Right atrium auricular region (tissue), 2 donors: ENCODE measurements around the gene CD2BP2. TPM values are rescaled to one million over a fixed set of nuclear protein-coding genes. Genes with fewer than 3 reads are reported as not detected.

Experiments
- DNase-seq: peaks from one replicate; pipeline ENCODE4 v3.0.0-alpha.2; 2019; ENCODE audit warnings: low spot score
- H3K27ac ChIP-seq, 2 donors: fragments of 200-600 bp; sonication (generic); 1 replicate in 1 of 2; 2 replicates in 1 of 2; pipeline ENCODE4 v1.5.1; 2016 to 2019
- H3K27me3 ChIP-seq, 2 donors: fragments of 200-600 bp; sonication (generic); one replicate each; pipeline versions ENCODE4 v1.5.1 to v1.6.0; 2017 to 2019
- H3K36me3 ChIP-seq: fragments of 200-600 bp; sonication (generic); one replicate; pipeline ENCODE4 v1.5.1; 2016
- H3K4me1 ChIP-seq, 2 donors: fragments of 200-600 bp; sonication (generic); one replicate each; pipeline versions ENCODE4 v1.5.1 to v1.6.0; 2017 to 2019
- H3K4me3 ChIP-seq, 2 donors: fragments of 200-600 bp; sonication (generic); 1 replicate in 1 of 2; 2 replicates in 1 of 2; pipeline ENCODE4 v1.5.1; 2017 to 2019; ENCODE audit warnings: mild to moderate bottlenecking in 1 of 2, moderate library complexity in 1 of 2
- H3K9me3 ChIP-seq, 2 donors: fragments of 200-600 bp; sonication (generic); one replicate each; pipeline ENCODE4 v1.5.1; 2019
- total RNA-seq, 2 donors: library from RNA; depleted of rRNA; stranded (reverse); fragments of >200 nt; gene quantifications; one replicate each; pipeline ENCODE4 v1.1.0, GENCODE V29; 2016
- TF ChIP-seq, protein P1 (sequence below), 2 donors: fragments of 200-600 bp; sonication (generic); IDR thresholded peaks; one replicate each; pipeline ENCODE4 v1.5.1; 2019; ENCODE audit warnings: antibody characterized with exemption in 2 of 2

The CD2BP2 gene
- total RNA-seq, 2 donors from 2014 or later: 22.0 to 39.3 TPM

DNA sequence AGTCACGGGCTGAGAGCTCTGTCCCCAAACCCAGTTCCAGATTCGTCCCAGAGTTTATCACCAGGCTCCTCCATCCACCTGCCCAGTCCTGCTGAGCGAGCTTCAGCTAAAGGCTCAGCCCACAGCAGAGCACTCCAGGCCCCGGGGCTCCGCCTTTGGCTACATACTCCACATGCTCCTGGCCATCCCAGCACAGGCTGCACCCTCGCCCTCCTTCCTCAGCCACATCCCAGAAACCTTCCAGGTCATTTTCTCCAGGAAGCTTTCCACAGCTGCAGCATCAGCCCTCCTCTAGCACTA is 4.7 kb upstream of the CD2BP2 start:
- Histone ChIP-seq H3K9me3 (no peaks in the 10 kb centered on the region), H3K27ac (no peak overlapping the region), H3K4me3 (no peak overlapping the region), H3K36me3 (peaks cover 45% of the 10 kb centered on the region), H3K4me1 (peaks cover 0 to 16% of the 10 kb centered on the region in 2 donors), H3K27me3 (no peaks in the 10 kb centered on the region)
- no peak for DNase-seq
- TF ChIP-seq, protein P1, sequence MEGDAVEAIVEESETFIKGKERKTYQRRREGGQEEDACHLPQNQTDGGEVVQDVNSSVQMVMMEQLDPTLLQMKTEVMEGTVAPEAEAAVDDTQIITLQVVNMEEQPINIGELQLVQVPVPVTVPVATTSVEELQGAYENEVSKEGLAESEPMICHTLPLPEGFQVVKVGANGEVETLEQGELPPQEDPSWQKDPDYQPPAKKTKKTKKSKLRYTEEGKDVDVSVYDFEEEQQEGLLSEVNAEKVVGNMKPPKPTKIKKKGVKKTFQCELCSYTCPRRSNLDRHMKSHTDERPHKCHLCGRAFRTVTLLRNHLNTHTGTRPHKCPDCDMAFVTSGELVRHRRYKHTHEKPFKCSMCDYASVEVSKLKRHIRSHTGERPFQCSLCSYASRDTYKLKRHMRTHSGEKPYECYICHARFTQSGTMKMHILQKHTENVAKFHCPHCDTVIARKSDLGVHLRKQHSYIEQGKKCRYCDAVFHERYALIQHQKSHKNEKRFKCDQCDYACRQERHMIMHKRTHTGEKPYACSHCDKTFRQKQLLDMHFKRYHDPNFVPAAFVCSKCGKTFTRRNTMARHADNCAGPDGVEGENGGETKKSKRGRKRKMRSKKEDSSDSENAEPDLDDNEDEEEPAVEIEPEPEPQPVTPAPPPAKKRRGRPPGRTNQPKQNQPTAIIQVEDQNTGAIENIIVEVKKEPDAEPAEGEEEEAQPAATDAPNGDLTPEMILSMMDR (IDR thresholded peaks at IDR 0.05): no peak

DNA sequence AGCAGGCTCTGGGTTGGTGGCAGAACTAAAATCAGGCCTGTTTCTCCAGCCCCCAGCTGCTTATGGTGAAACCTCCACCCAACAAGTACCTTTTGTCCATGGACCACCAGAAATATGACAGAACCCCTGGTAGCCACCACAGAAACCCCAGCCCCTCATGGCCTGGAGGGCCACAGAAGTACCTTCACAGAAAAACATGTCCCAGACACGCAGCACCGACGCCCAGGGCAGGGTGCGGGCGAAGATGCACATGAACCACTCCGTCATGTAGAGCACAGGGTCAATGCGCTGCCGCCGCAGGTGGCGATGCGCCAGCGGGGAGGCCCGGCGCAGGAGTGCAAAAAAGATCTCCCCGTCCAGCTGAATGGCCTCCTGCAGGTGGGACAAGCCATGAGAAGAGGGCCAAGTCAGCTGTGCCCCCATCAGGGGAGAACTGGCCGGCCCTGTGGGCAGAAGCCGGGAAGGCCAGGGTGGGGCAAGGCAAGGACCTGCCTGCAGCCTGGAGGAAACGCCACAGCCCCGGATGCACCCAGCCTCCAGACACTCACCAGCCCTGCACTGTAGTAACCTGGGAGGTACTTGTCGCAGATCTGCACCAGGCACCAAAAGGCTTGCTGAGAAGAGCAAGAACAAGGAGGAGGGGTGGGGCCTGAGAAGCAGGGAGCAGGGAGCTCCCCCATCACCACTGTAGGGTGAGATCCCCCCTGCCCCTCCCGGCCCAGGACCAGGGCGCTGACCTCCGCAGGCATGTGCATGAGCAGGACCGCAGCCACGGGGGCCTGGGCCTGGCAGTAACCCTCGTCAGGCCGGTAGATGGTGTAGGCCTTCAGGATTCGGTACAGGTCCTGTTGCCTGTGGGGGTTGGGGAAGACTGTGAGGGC is 4.1 kb upstream of the CD2BP2 start:
- Histone ChIP-seq H3K36me3 (peaks cover 39% of the 10 kb centered on the region), H3K27me3 (no peaks in the 10 kb centered on the region), H3K27ac (no peak overlapping the region), H3K4me3 (no peak overlapping the region), H3K9me3 (no peaks in the 10 kb centered on the region), H3K4me1 (peaks cover 0 to 22% of the 10 kb centered on the region in 2 donors)
- TF ChIP-seq, protein P1 (IDR thresholded peaks at IDR 0.05): no peak
- DNase-seq: no peak

DNA sequence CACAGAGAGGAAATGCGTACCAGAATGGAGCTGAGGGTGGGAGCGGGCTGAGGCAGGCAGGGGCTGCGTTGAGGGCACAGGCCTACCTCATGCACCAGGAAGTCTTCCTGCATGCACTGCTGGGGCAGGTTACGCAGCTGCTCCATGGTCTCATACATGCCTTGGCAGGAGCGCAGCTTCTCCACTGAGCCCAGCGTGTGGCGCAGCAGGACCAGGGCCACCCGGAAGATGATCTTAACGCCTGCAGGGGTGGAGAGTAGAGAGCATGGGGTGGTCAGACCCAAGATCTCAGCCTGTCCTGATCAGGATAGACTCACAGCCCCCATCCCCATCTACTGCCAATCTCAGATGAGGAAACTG is 3.4 kb upstream of the CD2BP2 start:
- H3K4me1 ChIP-seq: peaks cover 0 to 28% of the 10 kb centered on the region in 2 donors
- DNase-seq: no peak
- H3K27me3 ChIP-seq: no peaks in the 10 kb centered on the region
- H3K4me3 ChIP-seq: no peak overlapping the region
- peaks cover 38% of the 10 kb centered on the region for H3K36me3 ChIP-seq
- TF ChIP-seq, protein P1 (IDR thresholded peaks at IDR 0.05): no peak
- H3K27ac ChIP-seq: no peak overlapping the region
- H3K9me3 ChIP-seq: no peaks in the 10 kb centered on the region

DNA sequence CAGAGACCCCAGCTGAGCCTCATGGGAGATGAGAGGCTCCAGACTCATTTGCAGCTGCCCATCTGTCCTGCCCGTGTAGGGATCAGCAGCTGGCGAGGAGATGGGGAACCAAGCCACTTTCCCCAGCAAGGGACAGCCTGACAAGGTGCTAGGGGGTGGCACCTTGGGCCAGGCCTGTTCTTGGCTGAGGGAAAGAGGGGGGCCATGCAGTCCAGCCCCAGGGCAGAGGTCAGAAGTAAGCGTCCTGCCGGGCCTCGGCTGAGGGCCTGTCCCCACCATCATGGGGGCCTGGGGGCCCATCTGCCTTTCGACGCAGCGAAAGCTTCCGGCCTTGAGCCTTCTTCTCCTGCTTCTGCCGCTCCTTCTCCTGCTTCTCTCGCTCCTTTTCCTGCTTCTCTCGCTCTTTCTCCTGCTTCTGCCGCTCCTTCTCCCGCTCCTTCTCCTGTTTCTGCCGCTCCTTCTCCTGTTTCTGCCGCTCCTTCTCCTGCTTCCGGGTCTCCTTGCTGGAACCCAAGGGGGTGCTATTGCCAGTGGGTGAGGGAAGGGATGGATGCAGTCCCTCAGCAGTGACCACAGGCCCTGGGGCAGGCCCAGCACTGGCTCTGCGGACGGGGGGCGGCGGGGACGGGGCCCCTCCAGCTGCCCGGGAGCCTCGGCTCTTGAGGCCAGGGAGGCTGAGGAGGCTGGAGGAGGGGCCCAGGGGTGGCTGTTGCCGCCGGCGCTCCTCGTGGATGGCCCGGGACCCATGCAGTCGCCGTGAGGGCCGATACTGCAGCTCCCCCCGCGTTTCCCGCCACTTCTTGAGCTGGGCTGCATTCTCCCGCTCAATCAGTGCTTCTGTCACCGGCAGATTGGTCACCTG is 2.8 kb upstream of the CD2BP2 start:
- no peak overlapping the region for H3K27ac ChIP-seq

GRCh38 chr16:30357085-30357714 is 2.1 kb upstream of the CD2BP2 start:
- Histone ChIP-seq H3K9me3 (no peaks in the 10 kb centered on the region), H3K4me3 (no peak overlapping the region), H3K27me3 (no peaks in the 10 kb centered on the region), H3K27ac (no peak overlapping the region), H3K4me1 (peaks cover 4 to 42% of the 10 kb centered on the region in 2 donors), H3K36me3 (peaks cover 45% of the 10 kb centered on the region)
- DNase-seq: no peak
- TF ChIP-seq, protein P1 (IDR thresholded peaks at IDR 0.05): no peak

More for the DNA sequence above, 2.8 kb upstream of the CD2BP2 start:
- peaks cover 38% of the 10 kb centered on the region for H3K36me3 ChIP-seq
- no peak overlapping the region for H3K4me3 ChIP-seq
- H3K27me3 ChIP-seq: no peaks in the 10 kb centered on the region
- TF ChIP-seq, protein P1 (IDR thresholded peaks at IDR 0.05): no peak
- DNase-seq: no peak
- peaks cover 0 to 34% of the 10 kb centered on the region in 2 donors for H3K4me1 ChIP-seq
- no peaks in the 10 kb centered on the region for H3K9me3 ChIP-seq
